Ramos (cell line): ENCODE measurements around the gene ZSCAN2.
"Not testable (repeated sequence)": the region's sequence is repeated elsewhere in the genome, so short reads cannot be mapped to it uniquely, and the experiment has no call there.

Source experiments
- in situ Hi-C: fragments of 300-500 bp; cut with MboI; formaldehyde crosslinking; loops from one replicate; pipeline ENCODE4 v1.14.3; 2022; ENCODE audit warnings: low sequenced_read_pairs; ENCODE audit not compliant: unreplicated experiment

The ZSCAN2 gene

DNA sequence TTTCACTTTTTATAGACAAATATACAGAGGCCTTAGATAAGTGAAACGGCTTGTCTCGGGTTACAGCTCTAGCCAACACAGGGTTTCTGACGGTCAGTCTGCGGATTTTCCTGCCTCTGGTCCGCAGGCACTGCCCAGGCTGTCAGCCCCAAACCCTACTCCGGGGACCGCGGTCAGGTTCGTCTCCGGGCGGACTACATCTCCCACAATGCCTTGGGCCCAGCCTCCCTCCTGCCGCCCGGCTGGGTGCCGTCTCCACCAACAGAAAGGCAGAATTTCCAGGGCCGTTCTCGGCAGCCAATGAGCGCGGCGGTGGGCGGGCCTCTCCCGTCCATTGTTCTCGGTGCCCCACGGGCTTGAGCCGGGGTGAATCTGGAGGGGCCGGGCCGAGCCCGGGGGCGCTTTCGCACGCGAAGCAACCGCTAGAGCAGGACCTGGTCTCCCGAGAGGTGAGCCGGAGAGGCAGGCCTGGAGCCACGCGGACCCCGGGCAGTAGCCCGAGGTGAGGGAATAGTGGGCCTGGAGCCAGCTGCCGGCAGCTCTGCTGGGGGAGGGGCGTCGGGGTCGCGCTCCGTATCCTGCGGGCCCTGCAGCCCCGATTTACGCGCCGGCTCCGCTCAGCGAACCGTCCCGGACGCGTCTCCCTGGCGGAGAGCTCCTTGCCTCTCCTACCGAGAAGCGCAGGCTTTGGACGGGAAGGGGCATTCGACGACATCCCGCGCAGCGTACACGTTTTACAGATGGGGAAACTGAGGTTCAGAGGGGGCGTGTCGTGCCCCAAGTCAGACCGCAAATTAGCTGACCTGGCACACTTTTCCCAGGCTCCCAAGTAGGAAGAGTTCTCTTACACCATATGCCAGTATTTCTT is at the start of gene ZSCAN2:
Gene ZSCAN2, plus strand, starts transcription at position 323 of the 868 bp plus-strand sequence. CDS start 2,919 bp downstream, outside the sequence.
- in situ Hi-C loops = no loop called here

DNA sequence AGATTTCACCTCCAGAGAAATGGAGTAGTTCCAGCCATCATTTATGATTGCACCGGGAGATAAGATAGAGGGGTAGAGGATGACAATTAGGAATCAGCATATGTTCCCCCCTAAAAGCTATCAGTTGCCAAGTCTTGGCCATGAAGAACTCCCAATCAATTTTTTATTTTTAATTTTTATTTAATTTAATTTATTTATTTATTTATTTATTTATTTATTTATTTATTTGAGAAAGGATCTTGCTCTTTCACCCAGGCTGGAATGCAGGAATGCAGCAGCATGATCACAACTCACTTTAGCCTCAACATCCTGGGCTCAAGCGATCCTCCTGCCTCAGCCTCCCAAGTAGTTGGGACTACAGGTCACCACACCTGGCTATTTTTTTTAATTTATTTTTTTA is 49.2 kb upstream of the ZSCAN2 start:
- in situ Hi-C loops = not testable (repeated sequence)

DNA sequence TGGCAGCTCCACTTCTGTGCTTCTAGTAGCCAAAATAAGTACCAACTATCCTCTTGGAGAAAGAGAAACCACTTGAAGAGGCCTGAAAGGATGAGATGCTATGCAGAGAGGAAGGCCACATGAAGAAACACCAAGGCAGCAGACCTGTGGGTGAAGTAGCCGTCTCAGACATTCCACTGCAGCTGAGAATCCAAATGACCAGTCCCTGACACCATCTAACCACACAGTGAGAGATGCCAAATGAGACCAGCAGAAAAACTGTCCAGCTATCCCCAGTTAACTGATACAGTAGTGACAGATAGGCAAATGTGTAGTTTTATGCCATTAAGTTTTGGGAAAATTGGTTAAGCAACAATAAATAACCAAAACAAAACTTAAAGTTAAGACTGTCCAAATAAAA is 47.9 kb upstream of the ZSCAN2 start:
- in situ Hi-C loops = no loop called here

- in situ Hi-C loops = not testable (repeated sequence)
These were observed 44.1 kb upstream of the ZSCAN2 start for GRCh38 chr15:84556690-84557089.

DNA sequence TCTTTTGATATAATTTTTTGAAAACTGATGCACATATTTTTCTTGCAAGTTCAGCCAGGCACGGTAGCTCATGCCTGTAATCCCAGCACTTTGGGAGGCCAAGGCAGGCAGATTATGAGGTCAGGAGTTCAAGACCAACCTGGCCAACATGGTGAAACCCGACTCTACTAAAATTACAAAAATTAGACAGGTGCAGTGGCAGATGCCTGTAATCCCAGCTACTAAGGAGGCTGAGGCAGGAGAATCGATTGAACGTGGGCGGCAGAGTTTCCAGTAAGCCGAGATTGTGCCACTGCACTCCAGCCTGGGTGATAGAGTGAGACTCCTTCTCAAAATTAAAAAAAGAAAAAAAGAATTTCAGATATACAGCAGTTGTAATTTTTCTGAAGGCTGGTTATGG is 32.8 kb upstream of the ZSCAN2 start:
- in situ Hi-C loops = not testable (repeated sequence)

DNA sequence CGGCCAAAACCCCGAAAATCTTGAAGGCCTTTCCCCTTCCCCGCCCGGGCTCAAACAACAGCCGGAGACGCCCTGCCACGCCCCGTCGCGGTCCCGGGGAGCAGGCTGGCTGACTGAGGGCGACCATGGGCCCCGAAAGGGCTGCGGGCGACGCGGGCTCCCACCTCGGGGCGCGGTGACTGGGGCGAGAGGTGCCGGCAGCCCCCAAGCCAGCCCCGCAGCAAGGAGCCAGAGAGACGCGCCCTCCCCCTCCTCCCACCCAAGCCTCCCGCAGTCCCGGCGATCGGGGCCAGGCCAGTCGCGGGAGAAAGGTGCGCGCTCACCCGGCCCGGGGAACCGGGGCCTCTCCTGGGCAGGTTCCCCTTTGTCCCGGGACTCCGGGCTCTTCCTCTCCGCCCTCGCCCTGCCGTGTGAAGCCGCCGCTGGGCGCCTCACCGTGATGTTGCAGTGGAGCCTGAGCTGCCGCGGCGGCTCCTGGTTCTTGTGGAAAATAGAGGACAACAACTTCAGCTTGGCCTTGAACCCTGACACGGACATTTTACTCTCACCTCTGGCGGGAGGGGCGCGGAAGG is 30.6 kb upstream of the ZSCAN2 start:
- in situ Hi-C loops = no loop called here

DNA sequence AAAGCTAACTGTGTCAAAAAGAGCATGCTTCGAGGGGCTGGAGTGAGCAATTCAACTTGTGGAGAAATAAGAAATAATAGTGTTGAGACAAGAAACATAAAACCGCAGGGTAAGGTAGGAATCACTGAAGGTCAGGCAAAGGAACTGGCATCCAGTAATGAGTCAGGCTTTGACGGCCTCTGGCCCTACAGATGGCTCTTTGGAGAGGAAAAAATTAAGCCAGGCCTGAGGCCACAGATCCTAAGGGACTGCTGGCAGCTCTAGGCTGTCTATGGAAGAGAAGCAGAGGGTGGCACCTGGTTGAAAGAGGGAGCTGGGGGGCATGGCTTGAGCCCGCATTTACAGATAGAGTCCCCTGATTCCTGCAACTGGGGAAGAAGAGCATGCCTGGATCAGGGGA is 28.6 kb upstream of the ZSCAN2 start:
- in situ Hi-C loops = no loop called here

DNA sequence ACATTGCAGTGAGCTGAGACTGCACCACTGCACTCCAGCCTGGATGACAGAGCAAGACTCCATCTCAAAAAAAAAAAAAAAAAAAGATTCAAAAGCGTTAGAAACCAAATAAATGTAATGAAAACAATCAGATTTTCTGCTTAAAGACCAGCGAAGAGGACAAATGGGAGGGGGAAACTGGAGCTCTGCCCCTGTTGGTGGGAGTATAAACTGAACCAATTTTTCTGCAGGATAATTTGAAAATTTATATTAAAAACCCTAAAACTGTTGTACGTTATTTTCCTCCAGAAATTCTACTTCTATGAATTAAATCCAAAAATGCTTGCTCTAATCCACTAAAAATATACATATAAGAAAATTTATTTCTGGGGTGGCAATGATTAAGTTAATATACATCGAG is 25.3 kb upstream of the ZSCAN2 start:
- in situ Hi-C loops = loop anchor here (25.0 kb wide), 2 partner anchors 587 to 712 kb away; no protein-coding TSS in a partner anchor

DNA sequence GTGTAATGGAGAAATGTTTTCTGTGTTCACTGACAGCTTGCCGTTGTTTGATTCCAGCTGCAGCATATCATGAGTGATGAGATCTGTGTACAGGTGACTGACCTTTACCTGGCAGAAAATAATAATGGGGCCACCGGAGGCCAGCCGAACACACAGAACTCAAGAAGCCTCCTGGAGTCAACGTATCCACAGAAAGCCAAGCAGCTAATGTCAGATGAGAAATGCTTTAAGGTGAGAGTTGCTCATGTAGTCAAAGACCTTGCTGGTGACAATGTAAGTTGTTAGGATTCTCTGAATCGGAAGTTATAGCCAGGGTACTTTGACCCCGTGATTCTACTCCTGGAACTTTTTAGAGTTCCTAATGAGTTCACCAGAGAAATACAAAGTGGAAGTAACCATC is 22.9 kb upstream of the ZSCAN2 start:
- in situ Hi-C loops = loop anchor here (25.0 kb wide), 2 partner anchors 584 to 709 kb away; no protein-coding TSS in a partner anchor

GRCh38 chr15:84579261-84579721 is 21.5 kb upstream of the ZSCAN2 start:
- in situ Hi-C loops = loop anchor here (25.0 kb wide), 2 partner anchors 583 to 708 kb away; no protein-coding TSS in a partner anchor

GRCh38 chr15:84581676-84582428 is 19.0 kb upstream of the ZSCAN2 start:
- in situ Hi-C loops = loop anchor here (25.0 kb wide), 2 partner anchors 580 to 705 kb away; no protein-coding TSS in a partner anchor

GRCh38 chr15:84582583-84583157 is 18.1 kb upstream of the ZSCAN2 start:
- in situ Hi-C loops = loop anchor here (25.0 kb wide), 2 partner anchors 580 to 705 kb away; no protein-coding TSS in a partner anchor

GRCh38 chr15:84583921-84584320 is 16.9 kb upstream of the ZSCAN2 start:
- in situ Hi-C loops = loop anchor here (25.0 kb wide), 2 partner anchors 578 to 703 kb away; no protein-coding TSS in a partner anchor

- in situ Hi-C loops = loop anchor here (25.0 kb wide), 2 partner anchors 576 to 701 kb away; no protein-coding TSS in a partner anchor
These were observed 14.1 kb upstream of the ZSCAN2 start for GRCh38 chr15:84586696-84587095.

GRCh38 chr15:84588053-84588874 is 12.5 kb upstream of the ZSCAN2 start:
- in situ Hi-C loops = loop anchor here (25.0 kb wide), 2 partner anchors 574 to 699 kb away; no protein-coding TSS in a partner anchor

GRCh38 chr15:84590406-84590805 is 10.4 kb upstream of the ZSCAN2 start:
- in situ Hi-C loops = loop anchor here (10.0 to 25.0 kb wide), 3 partner anchors 334 to 697 kb away; no protein-coding TSS in a partner anchor

GRCh38 chr15:84591815-84592214 is 9.0 kb upstream of the ZSCAN2 start:
- in situ Hi-C loops = loop anchor here (10.0 to 25.0 kb wide), 3 partner anchors 333 to 695 kb away; no protein-coding TSS in a partner anchor

DNA sequence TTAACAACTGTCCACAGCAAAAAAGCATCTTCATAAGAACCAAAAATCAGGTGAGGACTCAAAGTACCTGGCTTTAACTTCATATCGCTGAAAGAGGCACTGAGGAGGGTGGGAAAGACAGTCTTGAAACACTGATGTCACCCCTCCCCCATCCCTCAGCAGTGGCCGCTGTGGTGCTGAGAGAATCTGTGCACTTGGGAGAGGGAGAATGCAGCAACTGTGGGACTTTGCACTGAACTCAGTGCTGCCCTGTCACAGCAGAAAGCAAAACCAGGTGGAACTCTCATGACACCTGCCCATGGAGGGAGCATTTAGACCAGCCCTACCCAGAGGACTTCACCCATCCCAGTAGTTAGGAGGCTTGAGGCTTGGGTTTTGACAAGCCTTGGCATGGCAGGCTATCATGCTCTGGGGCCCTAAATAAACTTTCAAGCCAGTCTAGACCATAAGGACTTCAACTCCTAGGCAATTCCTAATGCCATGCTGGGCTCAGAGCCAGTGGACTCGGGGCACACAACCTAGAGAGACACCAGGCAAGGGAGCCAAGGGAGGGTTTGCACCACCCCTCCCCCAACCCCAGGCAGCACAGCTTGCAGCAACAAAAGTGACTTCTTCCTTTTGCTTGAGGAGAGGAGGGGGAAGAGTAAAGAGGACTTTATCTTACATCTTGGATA is 6.1 kb upstream of the ZSCAN2 start:
- in situ Hi-C loops = loop anchor here (10.0 to 25.0 kb wide), 3 partner anchors 330 to 693 kb away; no protein-coding TSS in a partner anchor
